HepG2 (cell line): ENCODE results near the gene LINGO3. TPM values are rescaled to one million over a fixed set of nuclear protein-coding genes. Genes with fewer than 3 reads are reported as not detected.

Experiments used
- ATAC-seq: fragments of 200-7000 bp; cut with Tn5 transposase; 3 replicates; pipeline ENCODE4 v1.9.1; 2020; ENCODE audit warnings: mild to moderate bottlenecking, moderate library complexity
- BruUV-seq: library from RNA; stranded (reverse); fragments of 400-500 nt; replicated peaks from 2 replicates; lab custom pipeline; 2021; lab: Mats Ljungman, UMichigan
- CTCF ChIA-PET: fragments of 300-600 bp; formaldehyde crosslinking; extraction: SDS; loops from one replicate; lab custom pipeline; 2021; ENCODE audit warnings: low total read pairs, inconsistent platforms, low intra/inter-chr PET ratio; lab: Yijun Ruan, JAX
- POLR2A ChIA-PET: fragments of 350-600 bp; sonication (Branson Sonifier 250); formaldehyde crosslinking; loops from one replicate; lab custom pipeline; 2020; ENCODE audit warnings: antibody characterized with exemption, inconsistent platforms; lab: Yijun Ruan, JAX
- DNase-seq: peaks from one replicate; pipeline ENCODE4 v3.0.0-alpha.2; 2015; ENCODE audit warnings: low spot score
- FAIRE-seq: peaks from 3 replicates; lab custom pipeline; 2011; peaks lifted over from hg19 to GRCh38; lab: Jason Lieb, UNC
- H2AFZ ChIP-seq: one replicate; pipeline ENCODE4 v1.6.1; 2011; ENCODE audit warnings: low read length, inconsistent platforms
- H3K27ac ChIP-seq: fragments of 300-600 bp; 3 replicates; pipeline ENCODE4 v1.8.0; 2011; ENCODE audit warnings: mixed run types, mild to moderate bottlenecking, mixed read lengths, low read length, inconsistent platforms; ENCODE audit not compliant: insufficient read depth; ENCODE audit errors: extremely low read length
- H3K27me3 ChIP-seq, 2 experiments: fragments of 200-600 bp in 1 of 2; 2 replicates in 1 of 2; 3 replicates in 1 of 2; pipeline versions ENCODE4 v1.6.0 to v1.8.0; 2011; ENCODE audit warnings: low read length in 2 of 2, mild to moderate bottlenecking in 2 of 2, moderate library complexity in 2 of 2, inconsistent platforms in 1 of 2; ENCODE audit not compliant: insufficient read depth in 2 of 2, control insufficient read depth in 1 of 2
- H3K36me3 ChIP-seq, 2 experiments: fragments of 200-600 bp in 1 of 2; replicated peaks in 1 of 2; 2 replicates in 1 of 2; 3 replicates in 1 of 2; pipeline versions ENCODE4 v1.5.1 to v1.8.0; 2011; ENCODE audit warnings: low read length in 2 of 2, inconsistent platforms in 1 of 2; ENCODE audit not compliant: insufficient read depth in 2 of 2, control insufficient read depth in 1 of 2
- H3K4me1 ChIP-seq: 2 replicates; pipeline ENCODE4 v1.5.1; 2012; ENCODE audit warnings: low read length, inconsistent platforms; ENCODE audit not compliant: insufficient read depth
- H3K4me2 ChIP-seq: 2 replicates; pipeline ENCODE4 v1.6.0; 2011; ENCODE audit warnings: low read depth, low read length, inconsistent platforms
- H3K4me3 ChIP-seq, 3 experiments: fragments of 200-600 bp in 1 of 3; sonication (generic), shearing (Covaris generic) in 1 of 3; replicated peaks in 1 of 3; 2 replicates each; pipeline ENCODE4 v1.5.1; 2011 to 2016; ENCODE audit warnings: low read length in 3 of 3, inconsistent platforms in 2 of 3, low read depth in 2 of 3, mild to moderate bottlenecking in 2 of 3, control low read depth in 1 of 3, mixed read lengths in 1 of 3; ENCODE audit not compliant: insufficient read depth in 1 of 3
- H3K79me2 ChIP-seq: one replicate; pipeline ENCODE4 v1.6.1; 2011; ENCODE audit warnings: low read length, inconsistent platforms; ENCODE audit not compliant: insufficient read depth
- H3K9ac ChIP-seq: 2 replicates; pipeline ENCODE4 v1.6.0; 2011; ENCODE audit warnings: mild to moderate bottlenecking, low read depth, low read length, inconsistent platforms; ENCODE audit not compliant: insufficient read depth
- H3K9me3 ChIP-seq: 2 replicates; pipeline ENCODE4 v1.5.1; 2012; ENCODE audit warnings: mild to moderate bottlenecking, low read length
- H4K20me1 ChIP-seq: 2 replicates; pipeline ENCODE4 v1.6.0; 2011; ENCODE audit warnings: inconsistent platforms, mild to moderate bottlenecking, low read length, moderate library complexity; ENCODE audit not compliant: insufficient read depth
- ATF7 ChIP-seq, 2 experiments: fragments of 450-650 bp in 1 of 2; sonication (generic) in 1 of 2; formaldehyde crosslinking in 1 of 2; IDR thresholded peaks; 2 replicates each; pipeline versions ENCODE4 v1.4.0 to v1.6.1; 2016 to 2020; ENCODE audit warnings: antibody characterized with exemption in 1 of 2, mild to moderate bottlenecking in 1 of 2, missing genetic modification reagents in 1 of 2
- MED13 ChIP-seq: sonication (generic); formaldehyde crosslinking; IDR thresholded peaks from 2 replicates; pipeline ENCODE4 v1.5.0; 2020; ENCODE audit warnings: missing genetic modification reagents
- NRL ChIP-seq: sonication (generic); formaldehyde crosslinking; IDR thresholded peaks from 2 replicates; pipeline ENCODE4 v1.5.0; 2020; ENCODE audit warnings: missing genetic modification reagents, mild to moderate bottlenecking, moderate library complexity, borderline replicate concordance
- TSC22D2 ChIP-seq: sonication (generic); formaldehyde crosslinking; IDR thresholded peaks from 2 replicates; pipeline ENCODE4 v1.5.1; 2020; ENCODE audit warnings: missing genetic modification reagents, mild to moderate bottlenecking, borderline replicate concordance
- ZNF441 ChIP-seq: sonication (generic); formaldehyde crosslinking; IDR thresholded peaks from 2 replicates; pipeline ENCODE4 v1.7.0; 2021; ENCODE audit warnings: missing genetic modification reagents, borderline replicate concordance
- ZNF790 ChIP-seq: sonication (generic); formaldehyde crosslinking; IDR thresholded peaks from 2 replicates; pipeline ENCODE4 v1.8.0; 2022; ENCODE audit warnings: missing genetic modification reagents, mild to moderate bottlenecking, borderline replicate concordance
- WGBS: methylation state at CpG from one replicate; pipeline ENCODE4 v1.1.6; 2017; ENCODE audit warnings: low lambda C conversion rate; 5-methylcytosine and 5-hydroxymethylcytosine counted together
- in situ Hi-C: cut with HindIII; loops from 2 replicates; pipeline ENCODE4 v1.10.0; 2017; ENCODE audit warnings: low pct_unique_long_range_greater_than_20kb; ENCODE audit not compliant: extremely low pct_ligation_motif_present
- intact Hi-C: fragments of 100-400 bp; cut with micrococcal nuclease; formaldehyde crosslinking; loops from one replicate; pipeline ENCODE4 v1.10.0; 2022; ENCODE audit not compliant: unreplicated experiment
- polyA plus RNA-seq, 8 experiments: library from polyadenylated mRNA; depleted of rRNA in 3 of 8; stranded (reverse) in 7 of 8; unstranded in 1 of 8; fragments of >200 nt; fragmentation: Illumina TruSeq in 4 of 8; extraction: Trizol in 4 of 8; gene quantifications; 2 replicates each; pipeline versions ENCODE4 v1.2.1 to v1.2.3, GENCODE V29; 2011 to 2016; ENCODE audit warnings: low read depth in 4 of 8, missing spikeins in 1 of 8, mixed read lengths in 1 of 8; ENCODE audit not compliant: insufficient read depth in 1 of 8
- total RNA-seq, 5 experiments: library from RNA; depleted of rRNA; stranded (reverse); fragments of >200 nt; fragmentation: Illumina TruSeq; extraction: Trizol; gene quantifications; 2 replicates each; pipeline ENCODE4 v1.2.3, GENCODE V29; 2016; ENCODE audit warnings: low read depth in 1 of 5
- TF ChIP-seq, protein P1 (sequence below): sonication (generic); formaldehyde crosslinking; IDR thresholded peaks from 2 replicates; pipeline ENCODE4 v1.5.0; 2020; ENCODE audit warnings: mild to moderate bottlenecking, missing genetic modification reagents, borderline replicate concordance
- TF ChIP-seq, protein P2 (sequence below): sonication (generic); formaldehyde crosslinking; IDR thresholded peaks from 2 replicates; pipeline ENCODE4 v1.5.0; 2020; ENCODE audit warnings: missing genetic modification reagents

Gene LINGO3
- total and polyA plus RNA-seq, 2 of the 13 experiments (the other 11 are each of a cell fraction or from before 2014, with no cell fraction given) = not detected

DNA sequence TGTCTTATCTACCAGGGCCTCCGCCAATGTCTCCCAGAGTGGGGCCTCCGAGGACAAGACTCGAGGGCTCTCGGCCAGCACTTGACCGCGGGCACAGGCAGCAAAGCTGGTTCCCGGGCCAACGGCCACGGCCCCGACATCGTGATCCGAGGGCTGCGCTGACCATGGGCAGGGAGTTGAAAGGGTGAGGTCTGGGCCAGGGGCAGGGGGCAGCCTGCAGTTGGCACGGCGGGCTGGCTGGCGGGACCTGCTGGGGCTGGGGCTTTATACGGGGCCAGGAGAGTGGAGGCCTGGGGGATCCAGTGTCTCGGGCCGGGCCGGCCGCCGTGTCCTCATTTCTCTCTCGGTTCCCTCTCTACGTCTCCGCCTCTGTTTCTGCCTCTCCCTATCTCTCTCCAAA is 9.8 kb upstream of the LINGO3 start:
- peaks cover 0 to 4% of the 10 kb centered on the region in 2 experiments; a peak in 3 of 5 replicates for H3K36me3 ChIP-seq
- in situ Hi-C loops = loop anchor here (5.0 to 10.0 kb wide), 3 partner anchors 40 to 163 kb away; partner anchors contain the start of genes AP3D1, PLEKHJ1 and SF3A2
- no peak overlapping the region for H2AFZ ChIP-seq
- peaks cover 30% of the 10 kb centered on the region for H3K4me1 ChIP-seq
- no peak overlapping the region for H3K4me3 ChIP-seq
- no TSS peak for BruUV-seq
- no peaks in the 10 kb centered on the region for H3K79me2 ChIP-seq
- H3K27ac ChIP-seq = no peak overlapping the region
- FAIRE-seq = no peak
- WGBS = 52% methylated on average over 23 of the region's 25 CpGs
- CTCF ChIA-PET = no interaction called here
- H3K4me2 ChIP-seq = no peak overlapping the region
- intact Hi-C loops = loop anchor here (10.0 kb wide), 2 partner anchors 83 to 297 kb away; partner anchors contain the start of genes PLEKHJ1 and SF3A2
- H3K27me3 ChIP-seq = peaks cover 2 to 3% of the 10 kb centered on the region in 2 experiments; a peak in 2 of 5 replicates
- no peak for TF ChIP-seq ATF7 (IDR thresholded peaks at IDR 0.05)
- no peak for TF ChIP-seq ATF7 (CRISPR knock-in tag; IDR thresholded peaks at IDR 0.05)
- TF ChIP-seq, protein P1, sequence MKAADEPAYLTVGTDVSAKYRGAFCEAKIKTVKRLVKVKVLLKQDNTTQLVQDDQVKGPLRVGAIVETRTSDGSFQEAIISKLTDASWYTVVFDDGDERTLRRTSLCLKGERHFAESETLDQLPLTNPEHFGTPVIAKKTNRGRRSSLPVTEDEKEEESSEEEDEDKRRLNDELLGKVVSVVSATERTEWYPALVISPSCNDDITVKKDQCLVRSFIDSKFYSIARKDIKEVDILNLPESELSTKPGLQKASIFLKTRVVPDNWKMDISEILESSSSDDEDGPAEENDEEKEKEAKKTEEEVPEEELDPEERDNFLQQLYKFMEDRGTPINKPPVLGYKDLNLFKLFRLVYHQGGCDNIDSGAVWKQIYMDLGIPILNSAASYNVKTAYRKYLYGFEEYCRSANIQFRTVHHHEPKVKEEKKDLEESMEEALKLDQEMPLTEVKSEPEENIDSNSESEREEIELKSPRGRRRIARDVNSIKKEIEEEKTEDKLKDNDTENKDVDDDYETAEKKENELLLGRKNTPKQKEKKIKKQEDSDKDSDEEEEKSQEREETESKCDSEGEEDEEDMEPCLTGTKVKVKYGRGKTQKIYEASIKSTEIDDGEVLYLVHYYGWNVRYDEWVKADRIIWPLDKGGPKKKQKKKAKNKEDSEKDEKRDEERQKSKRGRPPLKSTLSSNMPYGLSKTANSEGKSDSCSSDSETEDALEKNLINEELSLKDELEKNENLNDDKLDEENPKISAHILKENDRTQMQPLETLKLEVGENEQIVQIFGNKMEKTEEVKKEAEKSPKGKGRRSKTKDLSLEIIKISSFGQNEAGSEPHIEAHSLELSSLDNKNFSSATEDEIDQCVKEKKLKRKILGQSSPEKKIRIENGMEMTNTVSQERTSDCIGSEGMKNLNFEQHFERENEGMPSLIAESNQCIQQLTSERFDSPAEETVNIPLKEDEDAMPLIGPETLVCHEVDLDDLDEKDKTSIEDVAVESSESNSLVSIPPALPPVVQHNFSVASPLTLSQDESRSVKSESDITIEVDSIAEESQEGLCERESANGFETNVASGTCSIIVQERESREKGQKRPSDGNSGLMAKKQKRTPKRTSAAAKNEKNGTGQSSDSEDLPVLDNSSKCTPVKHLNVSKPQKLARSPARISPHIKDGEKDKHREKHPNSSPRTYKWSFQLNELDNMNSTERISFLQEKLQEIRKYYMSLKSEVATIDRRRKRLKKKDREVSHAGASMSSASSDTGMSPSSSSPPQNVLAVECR (CRISPR knock-in tag) = no peak
- TF ChIP-seq, protein P2, sequence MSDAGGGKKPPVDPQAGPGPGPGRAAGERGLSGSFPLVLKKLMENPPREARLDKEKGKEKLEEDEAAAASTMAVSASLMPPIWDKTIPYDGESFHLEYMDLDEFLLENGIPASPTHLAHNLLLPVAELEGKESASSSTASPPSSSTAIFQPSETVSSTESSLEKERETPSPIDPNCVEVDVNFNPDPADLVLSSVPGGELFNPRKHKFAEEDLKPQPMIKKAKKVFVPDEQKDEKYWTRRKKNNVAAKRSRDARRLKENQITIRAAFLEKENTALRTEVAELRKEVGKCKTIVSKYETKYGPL = no peak
- no peak for TF ChIP-seq TSC22D2 (CRISPR knock-in tag)
- TF ChIP-seq ZNF441 (CRISPR knock-in tag) = no peak
- TF ChIP-seq NRL (CRISPR knock-in tag) = no peak
- no peak for TF ChIP-seq MED13 (CRISPR knock-in tag)
- no peak for TF ChIP-seq ZNF790 (CRISPR knock-in tag)
- TF ChIP-seq, all 625 proteins: peak for 0
- Histone ChIP-seq H3K9me3 (peaks cover 9% of the 10 kb centered on the region), H3K9ac (no peak overlapping the region), H4K20me1 (no peaks in the 10 kb centered on the region)
- POLR2A ChIA-PET = interaction anchor here (1.1 kb wide), 1 partner anchor 11 kb away, joined by 3 read pairs; the partner anchor contains the start of genes LSM7 and SPPL2B
- DNase-seq (no peak), ATAC-seq (no peak)
